Common myeloid progenitor, CD34-positive (primary cell): ENCODE results near the gene ANXA3.
"Not testable (repeated sequence)": the region's sequence is repeated elsewhere in the genome, so short reads cannot be mapped to it uniquely, and the experiment has no call there.

ENCODE experiments used
- CTCF ChIA-PET: fragments of 350-600 bp; sonication (Branson Sonifier 250); formaldehyde crosslinking; loops from one replicate; lab custom pipeline; 2021; ENCODE audit warnings: antibody characterized with exemption; lab: Charles Lee
- POLR2A ChIA-PET: fragments of 350-600 bp; sonication (Branson Sonifier 250); formaldehyde crosslinking; loops from one replicate; lab custom pipeline; 2021; ENCODE audit warnings: antibody characterized with exemption; lab: Charles Lee
- DNase-seq, 3 donors: peaks; one replicate each; pipeline versions ENCODE4 v3.0.0 to v3.0.0-alpha.2; 2013
- H3K27ac ChIP-seq, 2 experiments: 1 replicate in 1 of 2; 2 replicates in 1 of 2; pipeline ENCODE4 v1.7.0; 2013; ENCODE audit warnings: inconsistent platforms in 2 of 2, low read length in 2 of 2, mild to moderate bottlenecking in 2 of 2, low read depth in 1 of 2, moderate library complexity in 1 of 2; ENCODE audit not compliant: severe bottlenecking in 2 of 2, insufficient read depth in 1 of 2, poor library complexity in 1 of 2
- H3K27me3 ChIP-seq, 5 experiments: replicated peaks in 2 of 5; 1 replicate in 3 of 5; 2 replicates in 2 of 5; pipeline versions ENCODE4 v1.6.1 to v1.7.0; 2013; ENCODE audit warnings: low read length in 4 of 5, mild to moderate bottlenecking in 2 of 5, moderate library complexity in 2 of 5, inconsistent platforms in 1 of 5; ENCODE audit not compliant: insufficient read depth in 5 of 5, control insufficient read depth in 4 of 5
- H3K36me3 ChIP-seq, 4 experiments: 1 replicate in 2 of 4; 2 replicates in 2 of 4; pipeline versions ENCODE4 v1.6.1 to v1.7.0; 2013; ENCODE audit warnings: low read length in 3 of 4, control low read depth in 1 of 4, mild to moderate bottlenecking in 1 of 4; ENCODE audit not compliant: control insufficient read depth in 4 of 4, insufficient read depth in 4 of 4
- H3K4me1 ChIP-seq, 4 experiments: 1 replicate in 3 of 4; 2 replicates in 1 of 4; pipeline versions ENCODE4 v1.6.1 to v1.7.1; 2013; ENCODE audit warnings: low read length in 3 of 4, mild to moderate bottlenecking in 3 of 4, control low read depth in 1 of 4, inconsistent platforms in 1 of 4, moderate library complexity in 1 of 4; ENCODE audit not compliant: control insufficient read depth in 4 of 4, insufficient read depth in 4 of 4; ENCODE audit errors: control extremely low read depth in 1 of 4
- H3K4me3 ChIP-seq, 7 experiments: 1 replicate in 4 of 7; 2 replicates in 3 of 7; pipeline versions ENCODE4 v1.5.1 to v1.7.0; 2013; ENCODE audit warnings: mild to moderate bottlenecking in 7 of 7, low read length in 6 of 7, moderate library complexity in 6 of 7, inconsistent platforms in 2 of 7, low read depth in 2 of 7, control low read depth in 1 of 7; ENCODE audit not compliant: insufficient read depth in 4 of 7, control insufficient read depth in 1 of 7; ENCODE audit errors: extremely low read depth in 1 of 7
- H3K9me3 ChIP-seq, 5 experiments: 1 replicate in 4 of 5; 2 replicates in 1 of 5; pipeline versions ENCODE4 v1.6.1 to v1.7.1; 2013; ENCODE audit warnings: low read length in 4 of 5, mild to moderate bottlenecking in 2 of 5, inconsistent platforms in 1 of 5, low read depth in 1 of 5, moderate library complexity in 1 of 5; ENCODE audit not compliant: control insufficient read depth in 4 of 5, insufficient read depth in 2 of 5; ENCODE audit errors: control extremely low read depth in 1 of 5
- WGBS: methylation state at CpG from one replicate; pipeline ENCODE4 v1.1.5; 2013; ENCODE audit not compliant: insufficient coverage; 5-methylcytosine and 5-hydroxymethylcytosine counted together

ANXA3 gene

GRCh38 chr4:78542373-78542772 lies 9.2 kb upstream of the ANXA3 start:
- 100% methylated on average over 1 of the region's 5 CpGs for WGBS
- ChIA-PET POLR2A (no interaction called here), CTCF (no interaction called here)
- Histone ChIP-seq H3K27me3 (no peaks in the 10 kb centered on the region), H3K4me1 (no peaks in the 10 kb centered on the region), H3K36me3 (no peaks in the 10 kb centered on the region), H3K27ac (no peak overlapping the region), H3K4me3 (no peak overlapping the region), H3K9me3 (no peaks in the 10 kb centered on the region)
- DNase-seq = no peak

- H3K27ac ChIP-seq = no peak overlapping the region
- WGBS = 89% methylated on average over 2 of the region's 2 CpGs
These were observed 8.0 kb upstream of the ANXA3 start for GRCh38 chr4:78543424-78544125.

GRCh38 chr4:78544678-78545077 lies 6.9 kb upstream of the ANXA3 start:
- H3K27ac ChIP-seq = no peak overlapping the region
- no peak for DNase-seq
- H3K4me1 ChIP-seq = no peaks in the 10 kb centered on the region
- CTCF ChIA-PET = interaction anchor here (0.9 kb wide), 1 partner anchor 11 kb away, joined by 3 read pairs; no protein-coding TSS in a partner anchor
- WGBS = 80% methylated on average over 2 of the region's 2 CpGs
- no peaks in the 10 kb centered on the region for H3K36me3 ChIP-seq
- no peaks in the 10 kb centered on the region for H3K9me3 ChIP-seq
- no peak overlapping the region for H3K4me3 ChIP-seq
- POLR2A ChIA-PET = no interaction called here
- no peaks in the 10 kb centered on the region for H3K27me3 ChIP-seq

More at GRCh38 chr4:78543424-78544125, 8.0 kb upstream of the ANXA3 start:
- ChIA-PET POLR2A (no interaction called here), CTCF (no interaction called here)
- H3K27me3 ChIP-seq = no peaks in the 10 kb centered on the region
- H3K36me3 ChIP-seq = no peaks in the 10 kb centered on the region
- no peaks in the 10 kb centered on the region for H3K9me3 ChIP-seq
- DNase-seq = no peak
- no peaks in the 10 kb centered on the region for H3K4me1 ChIP-seq
- H3K4me3 ChIP-seq = no peak overlapping the region

- WGBS = 100% methylated on average over 2 of the region's 5 CpGs
- Histone ChIP-seq H3K9me3 (no peaks in the 10 kb centered on the region), H3K36me3 (no peaks in the 10 kb centered on the region), H3K4me1 (no peaks in the 10 kb centered on the region), H3K27me3 (peaks cover 0 to 3% (median 0%) of the 10 kb centered on the region in 5 experiments), H3K4me3 (no peak overlapping the region), H3K27ac (no peak overlapping the region)
- DNase-seq = no peak
- ChIA-PET POLR2A (no interaction called here), CTCF (interaction anchor here (0.9 kb wide), 1 partner anchor 10 kb away, joined by 3 read pairs; no protein-coding TSS in a partner anchor)
These were observed 6.0 kb upstream of the ANXA3 start for GRCh38 chr4:78545275-78546246.

- H3K4me3 ChIP-seq, H3K9me3 ChIP-seq, H3K27me3 ChIP-seq, POLR2A ChIA-PET, H3K36me3 ChIP-seq, H3K27ac ChIP-seq, CTCF ChIA-PET, DNase-seq: not testable (repeated sequence)
- H3K4me1 ChIP-seq = peaks cover 6 to 17% (median 14%) of the 10 kb centered on the region in 4 experiments
- WGBS = 92% methylated on average over 14 of the region's 28 CpGs
These were observed 3.7 kb upstream of the ANXA3 start for GRCh38 chr4:78547899-78548298.

- peaks cover 8 to 22% (median 17%) of the 10 kb centered on the region in 4 experiments for H3K4me1 ChIP-seq
- H3K9me3 ChIP-seq, H3K4me3 ChIP-seq, H3K27me3 ChIP-seq, CTCF ChIA-PET, H3K27ac ChIP-seq, DNase-seq, POLR2A ChIA-PET, H3K36me3 ChIP-seq: not testable (repeated sequence)
- WGBS = no CpG with 5 or more reads among the region's 4 CpGs
These were observed 2.7 kb upstream of the ANXA3 start for GRCh38 chr4:78548889-78549288.
